H9 (cell line): Measurements from ENCODE around the gene ABLIM1. TPM values are rescaled to one million over a fixed set of nuclear protein-coding genes. Genes with fewer than 3 reads are reported as not detected.

Source experiments
- DNase-seq: peaks from one replicate; pipeline ENCODE4 v3.0.0-alpha.2; 2017
- H2AFZ ChIP-seq: one replicate; pipeline ENCODE4 v1.6.1; 2013; ENCODE audit warnings: mild to moderate bottlenecking, low read length, control low read depth, moderate library complexity
- H2AK5ac ChIP-seq: 2 replicates; pipeline ENCODE4 v1.6.1; 2013; ENCODE audit warnings: low read length, control low read depth, mixed read lengths; ENCODE audit not compliant: insufficient read length
- H2BK120ac ChIP-seq: one replicate; pipeline ENCODE4 v1.6.1; 2013; ENCODE audit warnings: low read depth, mild to moderate bottlenecking, low read length, control low read depth, inconsistent platforms; ENCODE audit not compliant: poor library complexity, severe bottlenecking
- H2BK12ac ChIP-seq: 2 replicates; pipeline ENCODE4 v1.6.1; 2013; ENCODE audit warnings: low read length, control low read depth, mixed read lengths, low read depth; ENCODE audit not compliant: insufficient read length
- H2BK15ac ChIP-seq: 2 replicates; pipeline ENCODE4 v1.6.1; 2013; ENCODE audit warnings: low read depth, low read length, control low read depth
- H2BK20ac ChIP-seq: one replicate; pipeline ENCODE4 v1.6.1; 2013; ENCODE audit warnings: low read depth, mild to moderate bottlenecking, low read length, control low read depth, inconsistent platforms; ENCODE audit not compliant: poor library complexity, severe bottlenecking
- H2BK5ac ChIP-seq: 2 replicates; pipeline ENCODE4 v1.6.1; 2013; ENCODE audit warnings: low read length, control low read depth, mixed read lengths; ENCODE audit not compliant: insufficient read length
- H3K14ac ChIP-seq: 2 replicates; pipeline ENCODE4 v1.6.1; 2013; ENCODE audit warnings: low read length, control low read depth; ENCODE audit not compliant: insufficient read depth
- H3K18ac ChIP-seq: 2 replicates; pipeline ENCODE4 v1.6.1; 2013; ENCODE audit warnings: low read depth, mild to moderate bottlenecking, mixed read lengths, low read length, control low read depth; ENCODE audit not compliant: insufficient read length
- H3K23ac ChIP-seq: 2 replicates; pipeline ENCODE4 v1.6.1; 2013; ENCODE audit warnings: low read length, control low read depth, mixed read lengths, low read depth; ENCODE audit not compliant: insufficient read length
- H3K23me2 ChIP-seq: 2 replicates; pipeline ENCODE4 v1.6.1; 2013; ENCODE audit warnings: low read depth, mild to moderate bottlenecking, mixed read lengths, low read length, control low read depth; ENCODE audit not compliant: insufficient read length, poor library complexity, severe bottlenecking
- H3K27ac ChIP-seq: 2 replicates; pipeline ENCODE4 v1.5.1; 2013; ENCODE audit warnings: low read length, control low read depth, mixed read lengths, low read depth; ENCODE audit not compliant: insufficient read length
- H3K27me3 ChIP-seq: 2 replicates; pipeline ENCODE4 v1.6.1; 2013; ENCODE audit warnings: low read length, control low read depth, inconsistent platforms; ENCODE audit not compliant: insufficient read depth
- H3K4ac ChIP-seq: 2 replicates; pipeline ENCODE4 v1.6.1; 2013; ENCODE audit warnings: low read depth, mild to moderate bottlenecking, control low read depth, inconsistent platforms, low read length, moderate library complexity
- H3K4me1 ChIP-seq: 2 replicates; pipeline ENCODE4 v1.6.1; 2013; ENCODE audit warnings: low read length, control low read depth, inconsistent platforms; ENCODE audit not compliant: insufficient read depth
- H3K4me2 ChIP-seq: 2 replicates; pipeline ENCODE4 v1.6.1; 2013; ENCODE audit warnings: low read length, control low read depth, mixed read lengths; ENCODE audit not compliant: insufficient read length, insufficient read depth
- H3K56ac ChIP-seq: 2 replicates; pipeline ENCODE4 v1.6.1; 2013; ENCODE audit warnings: low read depth, mild to moderate bottlenecking, mixed read lengths, low read length, control low read depth; ENCODE audit not compliant: insufficient read length
- H3K79me1 ChIP-seq: 2 replicates; pipeline ENCODE4 v1.6.1; 2013; ENCODE audit warnings: low read depth, mild to moderate bottlenecking, moderate library complexity, low read length, control low read depth, inconsistent platforms; ENCODE audit not compliant: insufficient read depth, poor library complexity, severe bottlenecking
- H3K79me2 ChIP-seq: 2 replicates; pipeline ENCODE4 v1.6.1; 2013; ENCODE audit warnings: low read length, control low read depth, inconsistent platforms; ENCODE audit not compliant: insufficient read depth
- H3K9ac ChIP-seq: 2 replicates; pipeline ENCODE4 v1.6.1; 2013; ENCODE audit warnings: low read length, control low read depth, mixed read lengths; ENCODE audit not compliant: insufficient read length; ENCODE audit errors: extremely low read depth
- H3K9me3 ChIP-seq: one replicate; pipeline ENCODE4 v1.6.1; 2013; ENCODE audit warnings: low read depth, low read length, inconsistent platforms; ENCODE audit not compliant: control insufficient read depth
- H3T11ph ChIP-seq: one replicate; pipeline ENCODE4 v1.6.1; 2013; ENCODE audit warnings: mild to moderate bottlenecking, low read length, control low read depth, inconsistent platforms
- H4K20me1 ChIP-seq: one replicate; pipeline ENCODE4 v1.6.1; 2013; ENCODE audit not compliant: control insufficient read depth, insufficient read length, insufficient read depth
- H4K5ac ChIP-seq: 2 replicates; pipeline ENCODE4 v1.6.1; 2013; ENCODE audit warnings: low read depth, mild to moderate bottlenecking, mixed read lengths, low read length, control low read depth; ENCODE audit not compliant: insufficient read length
- H4K8ac ChIP-seq: replicated peaks from 2 replicates; pipeline ENCODE4 v1.6.1; 2013; ENCODE audit warnings: low read length, control low read depth, mixed read lengths, low read depth; ENCODE audit not compliant: insufficient read length
- H4K91ac ChIP-seq: 2 replicates; pipeline ENCODE4 v1.6.1; 2013; ENCODE audit warnings: low read depth, mild to moderate bottlenecking, moderate library complexity, mixed read lengths, low read length, control low read depth; ENCODE audit not compliant: insufficient read length
- H3K27ac Mint-ChIP-seq, 3 experiments: 2 replicates in 2 of 3; 3 replicates in 1 of 3; pipeline ENCODE4 v1.8.0; 2020 to 2021; ENCODE audit warnings: mixed read lengths in 3 of 3, mild to moderate bottlenecking in 1 of 3, moderate library complexity in 1 of 3
- H3K27me3 Mint-ChIP-seq: 2 replicates; pipeline ENCODE4 v1.8.0; 2021; ENCODE audit warnings: low read depth, mild to moderate bottlenecking, moderate library complexity, mixed read lengths
- H3K36me3 Mint-ChIP-seq, 3 experiments: 2 replicates in 2 of 3; 3 replicates in 1 of 3; pipeline ENCODE4 v1.8.0; 2020 to 2021; ENCODE audit warnings: low read depth in 3 of 3, mixed read lengths in 3 of 3; ENCODE audit not compliant: insufficient read depth in 1 of 3
- H3K4me1 Mint-ChIP-seq, 2 experiments: 2 replicates each; pipeline ENCODE4 v1.8.0; 2020; ENCODE audit warnings: mixed read lengths in 2 of 2
- H3K4me3 Mint-ChIP-seq, 2 experiments: 2 replicates in 1 of 2; 3 replicates in 1 of 2; pipeline ENCODE4 v1.8.0; 2020 to 2021; ENCODE audit warnings: mild to moderate bottlenecking in 2 of 2, mixed read lengths in 2 of 2, moderate library complexity in 1 of 2
- H3K9me3 Mint-ChIP-seq, 2 experiments: 2 replicates in 1 of 2; 3 replicates in 1 of 2; pipeline ENCODE4 v1.8.0; 2020; ENCODE audit warnings: mild to moderate bottlenecking in 2 of 2, mixed read lengths in 2 of 2, moderate library complexity in 1 of 2
- WGBS: extraction: QIAGEN DNeasy Blood & Tissue Kit; methylation state at CpG from one replicate; pipeline ENCODE4 v1.1.7; 2013; ENCODE audit warnings: missing lambda C conversion rate, low lambda C conversion rate, mixed read lengths; ENCODE audit not compliant: insufficient read length; ENCODE audit errors: extremely low coverage; 5-methylcytosine and 5-hydroxymethylcytosine counted together
- total RNA-seq: library from RNA; stranded (reverse); gene quantifications from 2 replicates; pipeline ENCODE4 v1.2.1, GENCODE V29; 2021
- TF ChIP-seq, protein P1 (sequence below): fragments of 200-600 bp; sonication (generic); conservative IDR thresholded peaks from 3 replicates; pipeline ENCODE4 v1.8.0; 2021; ENCODE audit warnings: antibody characterized with exemption, mild to moderate bottlenecking

ABLIM1 gene
- total RNA-seq, 1 experiment from 2014 or later: 32.1 TPM

DNA sequence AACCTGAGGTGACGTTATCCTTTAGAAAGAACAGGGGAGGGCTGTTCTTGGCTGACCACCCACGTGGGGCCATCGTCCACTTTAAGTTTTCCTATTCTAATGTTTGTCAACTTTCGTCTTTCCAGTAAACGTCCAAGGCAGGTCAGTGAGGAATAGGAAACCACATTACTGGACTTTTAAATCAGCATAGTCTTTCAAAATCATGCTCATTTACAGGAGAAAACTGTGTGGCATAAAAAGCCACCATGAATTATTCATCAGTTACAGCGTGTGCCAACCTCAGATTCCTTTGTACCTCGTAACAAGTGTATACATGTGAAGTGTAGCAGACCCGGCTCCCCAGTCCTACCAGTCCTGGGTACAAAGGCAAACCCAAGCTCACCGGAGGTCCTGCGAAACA is 25.1 kb upstream of the ABLIM1 start:
- no peak overlapping the region for H2BK5ac ChIP-seq
- H3K4me1 ChIP-seq: no peaks in the 10 kb centered on the region
- H3K27ac Mint-ChIP-seq: no peak overlapping the region
- no peak overlapping the region for H3T11ph ChIP-seq
- H3K4me2 ChIP-seq: no peak overlapping the region
- peaks cover 7 to 13% of the 10 kb centered on the region in 2 experiments; a peak in 3 of 4 replicates for H3K4me1 Mint-ChIP-seq
- no peak overlapping the region for H3K9ac ChIP-seq
- no peaks in the 10 kb centered on the region for H3K79me1 ChIP-seq
- no peak overlapping the region for H2AK5ac ChIP-seq
- no peak overlapping the region for H2BK15ac ChIP-seq
- DNase-seq: no peak
- H3K4ac ChIP-seq: no peak overlapping the region
- H3K23ac ChIP-seq: no peak overlapping the region
- H3K56ac ChIP-seq: no peak overlapping the region
- no peak overlapping the region for H3K27ac ChIP-seq
- no peaks in the 10 kb centered on the region for H4K20me1 ChIP-seq
- no peak overlapping the region for H4K91ac ChIP-seq
- TF ChIP-seq, protein P1, sequence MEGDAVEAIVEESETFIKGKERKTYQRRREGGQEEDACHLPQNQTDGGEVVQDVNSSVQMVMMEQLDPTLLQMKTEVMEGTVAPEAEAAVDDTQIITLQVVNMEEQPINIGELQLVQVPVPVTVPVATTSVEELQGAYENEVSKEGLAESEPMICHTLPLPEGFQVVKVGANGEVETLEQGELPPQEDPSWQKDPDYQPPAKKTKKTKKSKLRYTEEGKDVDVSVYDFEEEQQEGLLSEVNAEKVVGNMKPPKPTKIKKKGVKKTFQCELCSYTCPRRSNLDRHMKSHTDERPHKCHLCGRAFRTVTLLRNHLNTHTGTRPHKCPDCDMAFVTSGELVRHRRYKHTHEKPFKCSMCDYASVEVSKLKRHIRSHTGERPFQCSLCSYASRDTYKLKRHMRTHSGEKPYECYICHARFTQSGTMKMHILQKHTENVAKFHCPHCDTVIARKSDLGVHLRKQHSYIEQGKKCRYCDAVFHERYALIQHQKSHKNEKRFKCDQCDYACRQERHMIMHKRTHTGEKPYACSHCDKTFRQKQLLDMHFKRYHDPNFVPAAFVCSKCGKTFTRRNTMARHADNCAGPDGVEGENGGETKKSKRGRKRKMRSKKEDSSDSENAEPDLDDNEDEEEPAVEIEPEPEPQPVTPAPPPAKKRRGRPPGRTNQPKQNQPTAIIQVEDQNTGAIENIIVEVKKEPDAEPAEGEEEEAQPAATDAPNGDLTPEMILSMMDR: no peak
- no peaks in the 10 kb centered on the region for H3K79me2 ChIP-seq
- H2BK120ac ChIP-seq: no peak overlapping the region
- H3K9me3 ChIP-seq: no peaks in the 10 kb centered on the region
- H3K18ac ChIP-seq: no peak overlapping the region
- H3K4me3 Mint-ChIP-seq: no peak overlapping the region
- H2AFZ ChIP-seq: no peak overlapping the region
- no peak overlapping the region for H2BK12ac ChIP-seq
- H3K23me2 ChIP-seq: no peaks in the 10 kb centered on the region
- WGBS: no CpG with 5 or more reads among the region's 10 CpGs
- H3K27me3 Mint-ChIP-seq: no peaks in the 10 kb centered on the region
- H3K36me3 Mint-ChIP-seq: no peaks in the 10 kb centered on the region
- H4K5ac ChIP-seq: no peak overlapping the region
- no peak overlapping the region for H2BK20ac ChIP-seq
- H4K8ac ChIP-seq: no peak overlapping the region
- H3K27me3 ChIP-seq: no peaks in the 10 kb centered on the region
- no peaks in the 10 kb centered on the region for H3K9me3 Mint-ChIP-seq
- no peak overlapping the region for H3K14ac ChIP-seq
